HEK293T (cell line): Measurements from ENCODE around the gene MS4A4A.

Experiments used
- FOXA1 ChIP-seq: fragments of 450-650 bp; IDR thresholded peaks from 2 replicates; pipeline ENCODE4 v1.6.1; 2016; ENCODE audit warnings: mild to moderate bottlenecking
- L3MBTL2 ChIP-seq: fragments of 450-650 bp; conservative IDR thresholded peaks from 2 replicates; pipeline ENCODE4 v1.6.1; 2016; ENCODE audit warnings: mild to moderate bottlenecking
- PKNOX1 ChIP-seq: fragments of 450-650 bp; IDR thresholded peaks from 2 replicates; pipeline ENCODE4 v1.6.1; 2016
- SUZ12 ChIP-seq: fragments of 450-650 bp; IDR thresholded peaks from 2 replicates; pipeline ENCODE4 v1.6.1; 2016; ENCODE audit warnings: mild to moderate bottlenecking

- no peak for TF ChIP-seq FOXA1
- no peak for TF ChIP-seq PKNOX1
- no peak for TF ChIP-seq L3MBTL2
- TF ChIP-seq SUZ12, result no peak
Observed at GRCh38 chr11:60288531-60288930, 8.1 kb downstream of the MS4A4A start.
